Right lung (tissue), 5 donors: ENCODE measurements around the gene LRRC31. TPM values are rescaled to one million over a fixed set of nuclear protein-coding genes. Genes with fewer than 3 reads are reported as not detected.
A peak's percentile ranks its signal among the peaks of the same experiment; 100 is the strongest.

ENCODE experiments used
- DNase-seq, 2 donors: peaks; one replicate each; pipeline ENCODE4 v3.0.0-alpha.2; 2013
- polyA plus RNA-seq, 5 donors: library from polyadenylated mRNA; unstranded; fragments of 120-200 nt; gene quantifications; one replicate each; pipeline versions ENCODE4 v1.2.1 to v1.2.3, GENCODE V29; 2013; ENCODE audit warnings: inconsistent platforms in 1 of 5, low replicate concordance in 1 of 5; ENCODE audit not compliant: insufficient read length in 5 of 5, insufficient read depth in 1 of 5

LRRC31 gene
- polyA plus RNA-seq, 5 donors = 0.06 TPM; not detected in 3

GRCh38 chr3:169864270-169864669 lies 5.5 kb downstream of the LRRC31 start:
- DNase-seq = no peak

DNA sequence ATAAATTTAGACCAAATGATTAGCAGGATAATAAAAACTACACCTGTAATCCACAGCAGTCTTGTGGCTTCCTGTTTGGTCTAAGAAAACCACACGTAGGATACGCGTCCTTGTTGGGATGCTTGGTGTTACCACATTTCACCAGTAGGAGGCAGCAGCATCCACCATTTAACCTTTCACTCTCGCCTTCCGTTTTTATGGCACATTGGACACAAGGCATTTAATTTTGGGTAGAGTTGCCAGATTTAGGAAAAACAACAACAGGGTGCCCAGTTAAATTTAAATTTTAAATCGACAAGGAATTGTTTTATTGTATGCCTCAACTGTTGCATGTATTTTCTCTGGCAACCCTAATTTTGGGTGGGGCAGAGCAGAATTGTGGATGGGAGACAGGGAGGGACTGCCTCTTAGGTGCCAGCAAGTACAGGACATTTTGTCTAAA lies 6.3 kb downstream of the LRRC31 start:
- DNase-seq = peak; percentile 56 to 77

GRCh38 chr3:169861871-169862270 lies 7.9 kb downstream of the LRRC31 start:
- DNase-seq = no peak

DNA sequence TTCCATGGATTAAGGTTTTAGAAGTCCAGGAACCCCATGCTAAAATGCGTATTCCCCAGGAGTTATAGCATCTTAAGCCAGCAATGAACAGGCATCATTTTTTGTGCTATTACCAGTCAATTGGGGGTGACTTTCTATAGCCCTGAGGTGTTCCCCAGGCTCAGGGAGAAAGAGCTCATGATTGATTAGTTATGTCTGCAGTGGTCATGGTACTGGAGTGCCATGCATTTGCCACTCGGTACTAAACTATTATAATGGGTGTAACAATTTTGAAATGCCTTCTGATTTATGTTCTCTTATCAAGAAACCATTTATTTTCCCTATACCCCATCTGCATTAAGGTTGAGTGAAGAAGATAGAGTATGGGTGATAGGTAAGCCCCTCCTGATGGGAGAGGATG lies 11.9 kb downstream of the LRRC31 start:
- no peak for DNase-seq

DNA sequence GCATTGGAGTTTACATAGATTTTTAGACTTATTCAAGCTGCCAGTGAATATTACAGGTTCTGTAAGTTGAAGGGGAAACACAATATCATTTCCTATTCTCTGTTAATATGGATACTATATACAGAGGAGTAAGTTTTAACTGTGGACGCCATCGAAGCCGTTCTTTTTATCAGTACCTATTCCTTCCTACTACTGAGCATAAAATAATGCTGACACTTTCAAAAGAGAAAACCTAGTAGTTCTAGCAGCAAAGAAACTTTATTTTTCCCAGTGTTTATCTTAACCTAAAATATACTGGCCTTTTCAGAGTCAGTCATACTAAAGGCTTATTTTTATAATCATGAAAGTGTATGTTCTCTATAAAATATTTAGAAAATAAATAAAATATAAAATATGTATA lies 14.2 kb downstream of the LRRC31 start:
- no peak for DNase-seq

DNA sequence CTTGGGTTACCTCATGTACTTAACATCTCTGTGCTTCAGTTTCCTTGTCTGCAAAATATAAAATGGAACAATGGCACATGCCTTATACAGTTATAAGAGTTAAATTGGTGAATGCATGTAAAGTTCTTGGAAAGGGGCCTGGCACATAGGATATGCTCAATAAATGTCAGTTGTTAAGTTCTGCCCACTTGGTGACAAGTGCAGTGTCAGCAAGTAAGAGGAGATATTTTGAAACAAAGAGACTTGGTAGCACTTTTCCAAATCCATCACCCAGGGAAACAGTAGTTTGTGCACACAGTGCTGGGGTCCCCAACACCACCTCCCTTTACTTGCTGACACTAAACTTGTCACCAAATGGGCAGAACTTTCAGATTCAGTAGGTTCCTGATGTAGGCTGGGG lies 19.1 kb downstream of the LRRC31 start:
- no peak for DNase-seq

DNA sequence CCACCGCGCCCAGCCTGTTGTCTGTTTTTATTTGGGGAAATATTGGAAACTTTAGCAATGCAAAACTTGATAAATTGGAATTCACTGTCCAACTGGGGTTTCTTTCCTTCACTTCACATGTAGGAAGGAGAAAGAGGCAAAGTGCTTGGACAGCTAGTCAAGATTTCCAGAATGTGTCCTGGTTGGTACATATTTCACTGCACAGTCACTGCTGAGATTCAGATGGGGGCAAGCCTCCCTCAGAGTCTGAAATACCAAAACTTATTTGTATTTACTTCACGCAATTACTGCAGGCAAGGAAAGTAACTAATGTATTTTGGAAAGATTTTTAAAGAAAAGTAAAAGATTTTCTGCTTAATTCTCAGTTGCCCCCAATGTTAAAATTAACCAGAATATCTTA lies 21.0 kb downstream of the LRRC31 start:
- no peak for DNase-seq

GRCh38 chr3:169847896-169848295 lies 21.8 kb downstream of the LRRC31 start:
- DNase-seq = no peak

GRCh38 chr3:169846458-169847193 lies 23.1 kb downstream of the LRRC31 start:
- no peak for DNase-seq

DNA sequence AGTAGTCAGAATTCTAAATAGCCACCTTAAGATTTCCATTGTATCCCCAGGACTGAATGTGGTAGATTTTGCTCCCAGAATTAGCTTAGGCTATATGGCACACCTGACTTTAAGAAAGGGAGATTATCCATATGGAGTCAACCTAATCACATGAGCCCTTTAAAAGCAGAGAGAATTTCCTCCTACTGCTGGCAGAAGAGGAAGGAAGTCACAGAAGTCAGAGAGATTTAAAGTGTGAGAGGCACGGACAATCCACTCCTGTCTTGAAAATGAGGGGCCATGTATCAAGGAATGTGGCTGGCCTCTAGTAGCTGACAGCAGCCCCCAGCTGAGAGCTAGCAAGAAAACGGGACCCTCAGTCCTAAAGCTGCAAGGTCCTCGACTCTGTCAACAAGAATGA lies 26.8 kb downstream of the LRRC31 start:
- DNase-seq = no peak

DNA sequence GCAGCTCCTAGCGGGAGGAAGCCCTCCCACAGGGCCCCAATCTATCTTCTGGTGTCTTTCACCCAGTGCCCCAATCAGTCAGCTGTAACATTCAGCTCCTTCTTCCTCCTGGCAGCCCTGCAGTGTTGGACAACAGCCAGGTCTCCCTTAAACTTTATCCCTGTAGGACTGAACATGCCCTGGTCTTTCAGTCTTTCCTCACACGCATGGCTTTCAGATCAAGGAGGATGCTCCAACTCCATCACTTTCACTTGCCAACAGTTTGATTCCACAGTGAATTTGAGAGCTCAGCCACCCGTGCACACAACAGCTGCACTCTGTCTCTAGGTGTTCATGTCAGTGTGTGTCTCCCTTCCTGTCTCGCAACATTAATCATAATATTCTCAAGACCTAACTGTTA lies 28.6 kb downstream of the LRRC31 start:
- DNase-seq = no peak

DNA sequence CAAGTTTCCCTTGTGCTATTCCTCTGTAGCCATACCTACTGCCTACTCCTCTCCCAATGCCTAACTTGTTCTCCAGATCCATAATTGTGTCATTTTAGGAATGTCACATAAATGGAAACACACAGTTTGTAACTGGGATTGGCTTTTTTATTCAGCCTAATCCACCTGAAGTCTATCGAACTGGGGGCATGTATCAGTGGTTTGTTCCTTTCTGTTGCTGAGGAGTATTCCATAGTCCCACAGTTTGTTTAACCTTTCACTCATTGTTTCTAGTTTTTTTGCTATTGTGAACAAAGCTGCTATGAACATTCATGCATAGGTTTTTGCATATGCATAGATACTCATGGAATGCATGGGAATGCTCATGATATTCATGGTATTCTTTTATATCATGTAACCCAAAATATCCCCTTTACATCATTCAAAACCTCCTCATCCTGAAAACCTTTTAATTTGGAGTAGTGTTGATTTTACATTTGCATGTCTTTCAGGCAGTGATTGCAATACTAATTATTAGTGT lies 31.2 kb downstream of the LRRC31 start:
- DNase-seq = no peak

DNA sequence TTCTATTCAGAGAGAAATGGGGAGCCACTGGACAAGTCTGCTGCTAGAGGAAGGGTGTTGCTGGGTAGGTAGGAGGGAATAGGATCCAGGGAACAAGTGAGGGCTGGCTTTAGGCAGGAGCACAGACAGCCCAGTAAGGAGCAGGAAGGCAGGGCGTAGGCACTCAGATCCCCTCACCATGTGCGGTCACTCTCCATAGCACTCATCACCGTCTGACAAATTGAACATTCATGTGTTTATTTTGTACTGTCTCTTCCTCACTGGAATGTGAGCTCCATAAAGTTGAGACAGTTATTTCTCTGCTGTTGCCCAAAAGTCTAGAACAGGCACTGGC lies 32.8 kb downstream of the LRRC31 start:
- DNase-seq = no peak

DNA sequence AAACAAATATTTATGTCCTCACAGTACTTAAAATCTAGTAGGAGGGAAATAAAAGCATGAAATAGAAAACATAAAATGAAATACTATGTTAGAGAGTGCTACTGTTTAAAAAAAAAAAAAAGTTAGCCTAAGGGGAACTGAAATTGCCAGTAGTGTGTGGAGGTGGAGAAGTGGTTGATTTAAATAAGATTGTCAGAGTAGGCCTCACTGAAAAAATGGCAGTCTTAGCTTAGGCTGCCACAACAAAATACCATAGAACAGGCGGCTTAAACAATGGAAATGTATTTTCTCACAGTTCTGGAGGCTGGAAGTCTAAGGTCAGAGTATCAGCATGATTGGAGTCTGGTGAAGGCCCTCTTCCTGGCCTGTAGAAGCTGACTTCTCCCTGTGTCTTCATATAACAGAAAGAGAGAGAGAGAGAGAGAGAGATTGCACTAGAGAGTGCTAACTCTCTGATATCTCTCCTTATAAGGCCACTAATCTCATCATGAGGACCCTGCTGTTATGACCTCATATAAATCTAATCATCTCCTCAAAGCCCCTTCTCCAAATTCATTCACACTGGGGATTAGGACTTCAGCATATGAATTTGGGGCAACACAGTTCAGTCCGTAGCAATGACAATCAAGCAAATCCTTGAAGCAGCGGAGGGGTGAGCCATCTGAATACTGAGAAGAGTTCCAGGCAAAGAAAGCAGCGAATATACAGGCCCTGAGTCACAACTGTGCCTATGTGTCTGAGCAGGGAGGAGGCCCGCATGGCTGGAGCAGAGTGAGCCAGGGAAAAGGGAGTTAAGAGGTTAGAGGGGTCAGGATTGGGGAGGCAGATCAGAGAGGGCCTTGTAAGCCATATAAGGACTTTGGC lies 33.4 kb downstream of the LRRC31 start:
- DNase-seq = no peak

GRCh38 chr3:169835533-169835932 lies 34.2 kb downstream of the LRRC31 start:
- no peak for DNase-seq

- no peak for DNase-seq
Observed at GRCh38 chr3:169827712-169828111, 42.0 kb downstream of the LRRC31 start.

DNA sequence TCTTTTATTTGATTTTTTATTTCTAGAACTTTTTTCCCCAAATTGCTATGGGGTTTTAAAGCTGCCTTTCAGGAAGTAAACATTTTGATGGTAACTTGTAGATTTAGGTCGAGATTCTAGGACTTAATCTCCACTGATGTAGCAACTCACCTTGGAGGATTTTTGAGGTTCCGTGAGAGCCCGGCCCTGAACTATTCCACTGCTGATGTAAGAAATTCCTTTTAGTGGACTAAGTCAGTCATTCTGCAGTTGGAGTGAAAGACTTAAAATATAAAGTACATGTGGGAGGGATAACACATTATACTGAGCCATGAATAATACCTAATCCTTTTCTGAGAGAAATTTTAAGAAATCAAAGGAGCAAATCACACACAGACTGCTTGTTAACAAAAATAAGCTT lies 44.4 kb downstream of the LRRC31 start:
- no peak for DNase-seq

DNA sequence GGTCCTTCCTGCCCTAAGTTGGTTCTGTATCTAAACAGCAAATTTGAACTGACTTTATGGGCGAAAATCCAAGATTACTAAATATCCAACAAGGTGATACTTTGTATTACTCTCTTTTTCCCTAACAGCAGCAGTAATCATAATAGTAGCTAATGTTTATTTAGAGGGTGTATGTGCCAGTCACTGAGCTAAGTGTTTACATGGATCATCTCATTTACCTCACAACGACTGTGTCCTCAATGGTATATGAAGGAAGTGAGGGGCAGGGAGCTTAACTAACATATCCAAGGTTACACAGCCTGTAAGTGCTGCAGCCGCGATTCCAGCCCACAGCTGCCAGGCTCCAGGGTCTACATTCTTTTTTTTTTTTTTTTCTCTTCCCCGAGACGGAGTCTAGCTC lies 46.8 kb downstream of the LRRC31 start:
- no peak for DNase-seq

- DNase-seq = no peak
Observed at GRCh38 chr3:169822540-169822939, 47.2 kb downstream of the LRRC31 start.

- DNase-seq = no peak
Observed at GRCh38 chr3:169822091-169822490, 47.6 kb downstream of the LRRC31 start.

DNA sequence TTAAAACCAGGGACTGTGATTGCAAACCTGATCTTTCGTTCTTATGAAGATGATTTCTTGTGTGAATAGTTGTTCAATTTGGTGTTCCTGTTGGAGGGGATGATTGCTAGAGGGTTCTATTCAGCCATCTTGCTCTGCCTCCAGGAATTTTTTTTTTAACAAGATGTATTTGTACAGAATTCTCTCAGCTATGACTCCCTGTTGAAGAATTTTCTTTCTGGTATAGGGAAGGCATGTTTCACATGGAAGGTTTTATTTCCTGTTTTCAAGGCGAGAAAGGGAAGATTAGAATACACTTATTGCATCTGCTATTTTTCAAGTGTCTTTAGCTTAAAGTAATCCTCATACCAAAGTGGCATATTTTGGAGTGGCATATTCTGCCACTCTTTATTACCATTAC lies 51.4 kb downstream of the LRRC31 start:
- no peak for DNase-seq

- DNase-seq = no peak
Observed at GRCh38 chr3:169815590-169816150, 54.1 kb downstream of the LRRC31 start.
